Upper lobe of left lung (tissue), 6 donors: ENCODE results near the gene PSMB2. TPM values are rescaled to one million over a fixed set of nuclear protein-coding genes. Genes with fewer than 3 reads are reported as not detected.

Source experiments
- ATAC-seq, 2 donors: fragments of 200-7000 bp; cut with Tn5 transposase; one replicate each; pipeline ENCODE4 v1.9.1; 2022; ENCODE audit warnings: mild to moderate bottlenecking in 2 of 2, moderate library complexity in 2 of 2; ENCODE audit not compliant: low FRiP score in 2 of 2
- DNase-seq, 2 donors: peaks; one replicate each; pipeline ENCODE4 v3.0.0-alpha.2; 2019 to 2020
- H3K27ac ChIP-seq, 4 donors: fragments of 200-600 bp; sonication (generic); one replicate each; pipeline ENCODE4 v1.5.1; 2016 to 2019
- H3K27me3 ChIP-seq, 4 donors: fragments of 200-600 bp; sonication (generic); one replicate each; pipeline ENCODE4 v1.5.1; 2017 to 2019
- H3K36me3 ChIP-seq, 4 donors: fragments of 200-600 bp; sonication (generic); one replicate each; pipeline ENCODE4 v1.5.1; 2016 to 2019
- H3K4me1 ChIP-seq, 4 donors: fragments of 200-600 bp; sonication (generic); one replicate each; pipeline ENCODE4 v1.5.1; 2018 to 2019
- H3K4me3 ChIP-seq, 4 donors: fragments of 200-600 bp; sonication (generic); one replicate each; pipeline ENCODE4 v1.5.1; 2017 to 2019; ENCODE audit warnings: mild to moderate bottlenecking in 2 of 4, moderate library complexity in 1 of 4
- H3K9me3 ChIP-seq, 4 donors: fragments of 200-600 bp; sonication (generic); one replicate each; pipeline ENCODE4 v1.5.1; 2018 to 2019
- CTCF ChIP-seq, 6 experiments: fragments of 450-650 bp in 4 of 6; fragments of 200-600 bp in 2 of 6; sonication (generic) in 2 of 6; IDR thresholded peaks; one replicate each; pipeline ENCODE4 v1.5.1; 2016 to 2019; ENCODE audit warnings: antibody characterized with exemption in 6 of 6
- EP300 ChIP-seq, 4 donors: sonication (generic); formaldehyde crosslinking; IDR thresholded peaks; one replicate each; pipeline ENCODE4 v1.5.1; 2017; ENCODE audit warnings: antibody characterized with exemption in 4 of 4, control low read depth in 2 of 4
- POLR2A ChIP-seq, 4 donors: fragments of 450-650 bp; IDR thresholded peaks; one replicate each; pipeline ENCODE4 v1.5.1; 2016 to 2017; ENCODE audit warnings: antibody characterized with exemption in 4 of 4, mild to moderate bottlenecking in 2 of 4
- POLR2AphosphoS5 ChIP-seq, 2 donors: sonication (generic); formaldehyde crosslinking; IDR thresholded peaks; one replicate each; pipeline ENCODE4 v1.5.1; 2017; ENCODE audit warnings: antibody characterized with exemption in 2 of 2
- WGBS, 2 donors: methylation state at CpG; one replicate each; pipeline ENCODE4 v1.1.5; 2017 to 2018; 5-methylcytosine and 5-hydroxymethylcytosine counted together
- total RNA-seq, 6 donors: library from RNA; depleted of rRNA in 4 of 6; stranded (reverse); fragments of >200 nt in 4 of 6; gene quantifications; one replicate each; pipeline versions ENCODE4 v1.1.0 to v1.2.1, GENCODE V29; 2016 to 2021
- donor health status: DM: no; HTN: no; CAD: no; lungs with moderate emphysema.
- donor health status: DM: no; HTN: yes; CAD: no; lungs with severe emphysema.

Gene PSMB2
- total RNA-seq, 6 donors from 2014 or later, result 17.8 to 45.6 (median 38.7) TPM

DNA sequence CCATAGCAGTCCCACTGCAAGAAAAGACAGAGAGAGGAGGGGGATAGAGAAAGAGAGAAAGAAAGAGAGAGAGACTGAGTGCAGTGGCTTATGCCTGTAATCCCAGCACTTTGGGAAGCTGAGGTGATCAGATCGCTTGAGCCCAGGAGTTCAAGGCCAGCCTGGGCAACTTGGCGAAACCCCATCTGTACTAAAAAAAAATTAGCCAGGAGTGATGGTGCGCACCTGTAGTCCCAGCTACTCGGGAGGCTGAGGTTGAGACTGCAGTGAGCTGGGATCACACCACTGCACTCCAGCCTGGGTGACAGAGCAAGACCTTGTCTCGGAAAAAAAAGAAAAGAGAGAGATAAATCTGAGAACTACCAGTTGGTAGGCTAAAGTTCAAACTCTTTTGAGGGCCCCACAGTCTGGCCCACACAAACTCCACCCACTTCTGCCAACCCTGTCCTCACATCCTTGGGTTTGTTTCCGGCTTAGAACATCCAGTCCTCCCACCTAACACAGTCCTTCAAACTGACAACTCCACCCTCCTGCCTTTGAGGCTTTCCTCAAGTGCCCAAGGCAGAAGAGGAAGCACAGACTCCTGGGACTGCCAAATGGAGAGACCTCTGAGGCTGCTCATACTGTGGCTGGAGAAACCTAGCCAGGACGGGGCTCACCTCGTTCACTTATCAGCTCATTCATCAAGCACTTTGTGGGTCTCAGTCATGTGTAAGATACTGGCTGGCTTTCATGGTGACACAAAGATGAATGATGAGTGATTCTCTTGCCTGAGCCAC is 48.1 kb downstream of the PSMB2 start:
- H3K27me3 ChIP-seq, result no peaks in the 10 kb centered on the region
- H3K4me1 ChIP-seq, result peaks cover 0 to 9% (median 2%) of the 10 kb centered on the region in 4 donors
- no peak overlapping the region for H3K4me3 ChIP-seq
- H3K27ac ChIP-seq, result no peak overlapping the region
- peak in 1 of 2 donors; percentile 34 for DNase-seq
- 55 to 65% methylated on average over 8 of the region's 8 CpGs for WGBS, 2 donors
- no peaks in the 10 kb centered on the region for H3K9me3 ChIP-seq
- peaks cover 0 to 11% (median 5%) of the 10 kb centered on the region in 4 donors for H3K36me3 ChIP-seq
- ATAC-seq, result peak in 1 of 2 donors; percentile 10
- TF ChIP-seq CTCF (IDR thresholded peaks at IDR 0.05) (no peak), EP300 (IDR thresholded peaks at IDR 0.05) (no peak), POLR2AphosphoS5 (IDR thresholded peaks at IDR 0.05) (no peak), POLR2A (IDR thresholded peaks at IDR 0.05) (no peak)

GRCh38 chr1:35591211-35591610 is 50.1 kb downstream of the PSMB2 start:
- H3K27me3 ChIP-seq, result no peaks in the 10 kb centered on the region
- no peaks in the 10 kb centered on the region for H3K9me3 ChIP-seq
- DNase-seq (no peak), ATAC-seq (no peak)
- H3K27ac ChIP-seq, result no peak overlapping the region
- TF ChIP-seq POLR2A (IDR thresholded peaks at IDR 0.05) (no peak), CTCF (IDR thresholded peaks at IDR 0.05) (no peak), POLR2AphosphoS5 (IDR thresholded peaks at IDR 0.05) (no peak), EP300 (IDR thresholded peaks at IDR 0.05) (no peak)
- peaks cover 0 to 10% (median 4%) of the 10 kb centered on the region in 4 donors for H3K36me3 ChIP-seq
- 97% methylated on average over 8 of the region's 8 CpGs for WGBS, 2 donors
- no peak overlapping the region for H3K4me3 ChIP-seq
- peaks cover 0 to 9% (median 2%) of the 10 kb centered on the region in 4 donors for H3K4me1 ChIP-seq

DNA sequence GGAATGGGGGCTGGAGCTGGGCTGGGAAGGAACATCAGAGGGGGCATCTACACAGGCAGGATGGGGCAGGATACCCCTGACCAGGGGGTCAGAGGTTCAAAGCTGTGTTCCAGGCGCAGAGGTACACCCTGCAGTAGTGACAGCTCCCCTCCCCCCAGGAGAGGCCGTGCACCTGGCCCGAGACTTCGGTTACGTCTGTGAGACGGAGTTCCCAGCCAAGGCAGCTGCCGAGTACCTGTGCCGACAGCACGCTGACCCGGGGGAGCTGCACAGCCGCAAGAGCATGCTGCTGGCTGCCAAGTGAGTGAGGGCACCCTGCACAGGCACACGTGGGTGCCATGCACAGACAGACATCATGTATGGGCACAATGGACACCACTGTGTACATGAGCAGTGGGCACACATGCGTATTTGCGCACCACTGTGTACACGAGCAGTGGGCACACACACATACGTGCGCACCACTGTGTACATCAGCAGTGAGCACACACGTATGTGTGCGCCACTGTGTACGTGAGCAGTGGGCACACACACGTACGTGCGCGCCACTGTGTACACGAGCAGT is 50.8 kb downstream of the PSMB2 start:
- DNase-seq (peak in 1 of 2 donors; percentile 55), ATAC-seq (no peak)
- H3K36me3 ChIP-seq, result peaks cover 0 to 9% (median 3%) of the 10 kb centered on the region in 4 donors
- no peaks in the 10 kb centered on the region for H3K27me3 ChIP-seq
- 90 to 98% methylated on average over 18 to 19 of the region's 25 CpGs for WGBS, 2 donors
- TF ChIP-seq POLR2AphosphoS5 (IDR thresholded peaks at IDR 0.05) (no peak), CTCF (IDR thresholded peaks at IDR 0.05) (no peak), EP300 (IDR thresholded peaks at IDR 0.05) (no peak), POLR2A (IDR thresholded peaks at IDR 0.05) (no peak)
- H3K4me3 ChIP-seq, result no peak overlapping the region
- no peaks in the 10 kb centered on the region for H3K9me3 ChIP-seq
- no peak overlapping the region for H3K27ac ChIP-seq
- peaks cover 0 to 9% (median 2%) of the 10 kb centered on the region in 4 donors for H3K4me1 ChIP-seq

DNA sequence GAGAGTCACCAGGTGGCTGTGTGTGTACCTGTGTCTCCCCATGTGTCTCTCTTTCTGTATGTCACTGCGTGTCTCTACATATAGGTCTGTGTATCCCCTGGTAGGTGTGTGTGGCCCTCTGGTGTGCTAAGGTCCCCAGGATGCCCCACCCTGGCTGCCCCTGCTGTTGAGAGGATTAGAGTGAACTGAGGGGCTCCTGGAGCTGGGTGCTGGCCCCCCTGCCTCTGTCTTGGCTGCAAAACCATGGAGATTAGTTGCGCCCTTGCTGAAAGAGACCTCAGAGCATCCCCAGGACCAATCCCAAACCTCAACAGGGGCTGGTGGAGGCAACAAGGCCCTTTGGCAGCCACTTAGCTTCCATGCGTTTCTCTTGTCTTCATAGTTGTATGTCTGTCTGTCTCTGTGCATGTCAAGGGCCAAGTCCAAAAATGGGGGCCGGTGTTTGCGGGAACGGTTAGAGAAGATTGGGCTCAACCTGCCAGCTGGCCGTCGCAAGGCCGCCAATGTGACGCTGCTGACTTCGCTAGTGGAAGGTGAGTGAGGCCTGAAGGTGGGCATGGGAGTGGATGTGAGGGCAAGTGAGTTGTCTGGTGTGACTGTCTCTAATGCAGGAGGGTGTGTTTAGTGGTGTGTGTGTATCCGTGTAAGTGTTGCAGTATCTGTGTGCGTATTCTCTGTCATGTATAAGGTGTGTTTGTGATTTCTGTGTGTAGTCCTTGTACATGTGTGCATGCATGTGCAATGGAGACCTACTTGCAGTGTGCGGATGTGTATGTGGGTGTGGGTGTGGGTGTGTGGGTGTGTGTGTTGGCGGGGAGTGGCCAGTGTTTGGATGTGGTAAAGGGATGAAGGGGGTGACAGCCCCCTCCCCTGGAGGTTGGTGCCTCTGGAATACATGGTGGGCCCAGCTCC is 51.6 kb downstream of the PSMB2 start:
- Histone ChIP-seq H3K27ac (no peak overlapping the region), H3K9me3 (no peaks in the 10 kb centered on the region), H3K4me3 (no peak overlapping the region), H3K27me3 (no peaks in the 10 kb centered on the region), H3K4me1 (peaks cover 0 to 9% (median 2%) of the 10 kb centered on the region in 4 donors), H3K36me3 (peaks cover 0 to 9% (median 2%) of the 10 kb centered on the region in 4 donors)
- DNase-seq (peak in 1 of 2 donors; percentile 46), ATAC-seq (peak in 1 of 2 donors; percentile 8)
- 96 to 97% methylated on average over 14 to 15 of the region's 15 CpGs for WGBS, 2 donors
- no peak for TF ChIP-seq EP300 (IDR thresholded peaks at IDR 0.05)
- TF ChIP-seq POLR2A (IDR thresholded peaks at IDR 0.05), result no peak
- no peak for TF ChIP-seq POLR2AphosphoS5 (IDR thresholded peaks at IDR 0.05)
- TF ChIP-seq CTCF (IDR thresholded peaks at IDR 0.05), result no peak
